Measurements from ENCODE around the gene BRAT1. TPM values are rescaled to one million over a fixed set of nuclear protein-coding genes. Genes with fewer than 3 reads are reported as not detected.

BRAT1 gene
- total RNA-seq, 1 experiment from 2014 or later, result 50.0 TPM

DNA sequence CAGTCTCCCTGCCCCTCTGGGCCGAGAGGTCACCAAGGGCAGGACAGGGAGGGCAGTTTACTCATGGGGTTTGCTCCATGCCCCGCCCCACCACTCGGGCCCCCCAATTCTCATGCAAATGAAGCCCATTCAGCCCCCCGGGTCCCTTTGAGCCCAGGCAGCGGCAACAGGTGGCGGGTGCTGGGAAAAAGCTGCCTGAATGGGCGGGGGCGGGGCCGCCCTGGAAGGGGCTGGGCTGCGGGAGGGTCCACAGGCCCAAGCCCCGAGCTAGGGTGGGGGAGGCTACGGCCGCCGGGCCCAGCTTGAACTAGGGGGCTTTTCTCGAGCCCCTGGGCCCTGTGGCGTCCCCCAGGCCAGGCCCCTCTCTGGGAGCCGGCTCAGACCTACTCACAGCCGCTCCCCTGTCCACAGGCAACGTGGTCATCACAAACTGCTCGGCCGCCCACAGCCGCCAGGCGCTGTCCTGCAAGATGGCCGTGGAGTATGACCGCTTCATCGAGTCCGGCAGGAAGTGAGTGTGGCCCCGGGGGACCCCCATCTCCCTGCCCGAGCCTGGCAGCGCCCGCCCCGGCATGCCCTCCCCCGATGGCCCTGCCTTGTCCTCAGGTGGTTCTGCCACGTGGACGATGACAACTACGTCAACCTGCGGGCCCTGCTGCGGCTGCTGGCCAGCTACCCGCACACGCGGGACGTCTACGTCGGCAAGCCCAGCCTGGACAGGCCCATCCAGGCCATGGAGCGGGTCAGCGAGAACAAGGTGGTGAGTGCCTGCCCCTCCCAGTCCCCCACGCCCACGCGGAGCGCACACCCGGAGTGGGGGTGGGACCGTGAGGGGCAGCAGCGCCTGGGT lies 30.3 kb downstream of the BRAT1 start:
- peak; percentile 63 for ATAC-seq
- peak; percentile 88 for DNase-seq (ENCODE audit: low spot score)
- CTCF ChIA-PET, result interaction anchor here (0.5 to 7.1 kb wide), 14 partner anchors 22 to 185 kb away, joined by 3 to 65 read pairs (median 4); partner anchors contain the start of gene BRAT1
- H3K27ac Mint-ChIP-seq, result no peak overlapping the region
- peaks cover 5% of the 10 kb centered on the region; the same call in 1 of the 2 replicates for H3K36me3 Mint-ChIP-seq
- H3K4me3 Mint-ChIP-seq, result peak overlapping the region; percentile 34
- H3K4me1 Mint-ChIP-seq, result peaks cover 41% of the 10 kb centered on the region
- POLR2A ChIA-PET, result interaction anchor here (0.6 to 1.5 kb wide), 7 partner anchors 15 to 146 kb away, joined by 3 to 6 read pairs (median 3); partner anchors contain the start of gene BRAT1
- H3K9me3 Mint-ChIP-seq, result no peaks in the 10 kb centered on the region
- H3K27me3 Mint-ChIP-seq (ENCODE audit: low read depth), result peaks cover 11% of the 10 kb centered on the region
- TF ChIP-seq ZNF396 (CRISPR knock-in tag; IDR thresholded peaks at IDR 0.05; ENCODE audit: borderline replicate concordance) (no peak), IRF2 (CRISPR knock-in tag; IDR thresholded peaks at IDR 0.05; ENCODE audit: borderline replicate concordance, low read depth) (no peak), SMAD3 (CRISPR knock-in tag; IDR thresholded peaks at IDR 0.05; ENCODE audit: borderline replicate concordance) (no peak), GABPB1 (CRISPR knock-in tag; IDR thresholded peaks at IDR 0.05) (no peak), ZBTB21 (CRISPR knock-in tag; IDR thresholded peaks at IDR 0.05; ENCODE audit: borderline replicate concordance) (no peak), TCF7 (CRISPR knock-in tag; IDR thresholded peaks at IDR 0.05; ENCODE audit: low read depth) (no peak), EMX1 (CRISPR knock-in tag; IDR thresholded peaks at IDR 0.05) (no peak), FOXJ3 (CRISPR knock-in tag; IDR thresholded peaks at IDR 0.05; ENCODE audit: borderline replicate concordance) (no peak), GRHL2 (CRISPR knock-in tag; IDR thresholded peaks at IDR 0.05; ENCODE audit: insufficient replicate concordance, severe bottlenecking) (no peak), GTF2I (CRISPR knock-in tag; conservative IDR thresholded peaks at IDR 0.05) (no peak), JAZF1 (CRISPR knock-in tag; IDR thresholded peaks at IDR 0.05) (no peak), SP1 (CRISPR knock-in tag; conservative IDR thresholded peaks at IDR 0.05) (peak; percentile 84), ZNF219 (CRISPR knock-in tag; IDR thresholded peaks at IDR 0.05; ENCODE audit: borderline replicate concordance) (no peak), NFYB (CRISPR knock-in tag; conservative IDR thresholded peaks at IDR 0.05; ENCODE audit: low read depth) (no peak), NFATC4 (CRISPR knock-in tag; IDR thresholded peaks at IDR 0.05) (no peak)
- TF ChIP-seq, protein P1, sequence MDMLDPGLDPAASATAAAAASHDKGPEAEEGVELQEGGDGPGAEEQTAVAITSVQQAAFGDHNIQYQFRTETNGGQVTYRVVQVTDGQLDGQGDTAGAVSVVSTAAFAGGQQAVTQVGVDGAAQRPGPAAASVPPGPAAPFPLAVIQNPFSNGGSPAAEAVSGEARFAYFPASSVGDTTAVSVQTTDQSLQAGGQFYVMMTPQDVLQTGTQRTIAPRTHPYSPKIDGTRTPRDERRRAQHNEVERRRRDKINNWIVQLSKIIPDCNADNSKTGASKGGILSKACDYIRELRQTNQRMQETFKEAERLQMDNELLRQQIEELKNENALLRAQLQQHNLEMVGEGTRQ (CRISPR knock-in tag; IDR thresholded peaks at IDR 0.05), result no peak
- TF ChIP-seq, protein P2, sequence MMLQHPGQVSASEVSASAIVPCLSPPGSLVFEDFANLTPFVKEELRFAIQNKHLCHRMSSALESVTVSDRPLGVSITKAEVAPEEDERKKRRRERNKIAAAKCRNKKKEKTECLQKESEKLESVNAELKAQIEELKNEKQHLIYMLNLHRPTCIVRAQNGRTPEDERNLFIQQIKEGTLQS (CRISPR knock-in tag; conservative IDR thresholded peaks at IDR 0.05), result no peak
- TF ChIP-seq, protein P3, sequence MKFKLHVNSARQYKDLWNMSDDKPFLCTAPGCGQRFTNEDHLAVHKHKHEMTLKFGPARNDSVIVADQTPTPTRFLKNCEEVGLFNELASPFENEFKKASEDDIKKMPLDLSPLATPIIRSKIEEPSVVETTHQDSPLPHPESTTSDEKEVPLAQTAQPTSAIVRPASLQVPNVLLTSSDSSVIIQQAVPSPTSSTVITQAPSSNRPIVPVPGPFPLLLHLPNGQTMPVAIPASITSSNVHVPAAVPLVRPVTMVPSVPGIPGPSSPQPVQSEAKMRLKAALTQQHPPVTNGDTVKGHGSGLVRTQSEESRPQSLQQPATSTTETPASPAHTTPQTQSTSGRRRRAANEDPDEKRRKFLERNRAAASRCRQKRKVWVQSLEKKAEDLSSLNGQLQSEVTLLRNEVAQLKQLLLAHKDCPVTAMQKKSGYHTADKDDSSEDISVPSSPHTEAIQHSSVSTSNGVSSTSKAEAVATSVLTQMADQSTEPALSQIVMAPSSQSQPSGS (CRISPR knock-in tag; IDR thresholded peaks at IDR 0.05; ENCODE audit: borderline replicate concordance, low read depth), result no peak
- TF ChIP-seq, protein P4, sequence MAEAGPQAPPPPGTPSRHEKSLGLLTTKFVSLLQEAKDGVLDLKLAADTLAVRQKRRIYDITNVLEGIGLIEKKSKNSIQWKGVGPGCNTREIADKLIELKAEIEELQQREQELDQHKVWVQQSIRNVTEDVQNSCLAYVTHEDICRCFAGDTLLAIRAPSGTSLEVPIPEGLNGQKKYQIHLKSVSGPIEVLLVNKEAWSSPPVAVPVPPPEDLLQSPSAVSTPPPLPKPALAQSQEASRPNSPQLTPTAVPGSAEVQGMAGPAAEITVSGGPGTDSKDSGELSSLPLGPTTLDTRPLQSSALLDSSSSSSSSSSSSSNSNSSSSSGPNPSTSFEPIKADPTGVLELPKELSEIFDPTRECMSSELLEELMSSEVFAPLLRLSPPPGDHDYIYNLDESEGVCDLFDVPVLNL (CRISPR knock-in tag; IDR thresholded peaks at IDR 0.05; ENCODE audit: borderline replicate concordance, low read depth), result no peak
- TF ChIP-seq, protein P5, sequence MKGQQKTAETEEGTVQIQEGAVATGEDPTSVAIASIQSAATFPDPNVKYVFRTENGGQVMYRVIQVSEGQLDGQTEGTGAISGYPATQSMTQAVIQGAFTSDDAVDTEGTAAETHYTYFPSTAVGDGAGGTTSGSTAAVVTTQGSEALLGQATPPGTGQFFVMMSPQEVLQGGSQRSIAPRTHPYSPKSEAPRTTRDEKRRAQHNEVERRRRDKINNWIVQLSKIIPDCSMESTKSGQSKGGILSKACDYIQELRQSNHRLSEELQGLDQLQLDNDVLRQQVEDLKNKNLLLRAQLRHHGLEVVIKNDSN (CRISPR knock-in tag; IDR thresholded peaks at IDR 0.05), result no peak
- TF ChIP-seq, protein P6, sequence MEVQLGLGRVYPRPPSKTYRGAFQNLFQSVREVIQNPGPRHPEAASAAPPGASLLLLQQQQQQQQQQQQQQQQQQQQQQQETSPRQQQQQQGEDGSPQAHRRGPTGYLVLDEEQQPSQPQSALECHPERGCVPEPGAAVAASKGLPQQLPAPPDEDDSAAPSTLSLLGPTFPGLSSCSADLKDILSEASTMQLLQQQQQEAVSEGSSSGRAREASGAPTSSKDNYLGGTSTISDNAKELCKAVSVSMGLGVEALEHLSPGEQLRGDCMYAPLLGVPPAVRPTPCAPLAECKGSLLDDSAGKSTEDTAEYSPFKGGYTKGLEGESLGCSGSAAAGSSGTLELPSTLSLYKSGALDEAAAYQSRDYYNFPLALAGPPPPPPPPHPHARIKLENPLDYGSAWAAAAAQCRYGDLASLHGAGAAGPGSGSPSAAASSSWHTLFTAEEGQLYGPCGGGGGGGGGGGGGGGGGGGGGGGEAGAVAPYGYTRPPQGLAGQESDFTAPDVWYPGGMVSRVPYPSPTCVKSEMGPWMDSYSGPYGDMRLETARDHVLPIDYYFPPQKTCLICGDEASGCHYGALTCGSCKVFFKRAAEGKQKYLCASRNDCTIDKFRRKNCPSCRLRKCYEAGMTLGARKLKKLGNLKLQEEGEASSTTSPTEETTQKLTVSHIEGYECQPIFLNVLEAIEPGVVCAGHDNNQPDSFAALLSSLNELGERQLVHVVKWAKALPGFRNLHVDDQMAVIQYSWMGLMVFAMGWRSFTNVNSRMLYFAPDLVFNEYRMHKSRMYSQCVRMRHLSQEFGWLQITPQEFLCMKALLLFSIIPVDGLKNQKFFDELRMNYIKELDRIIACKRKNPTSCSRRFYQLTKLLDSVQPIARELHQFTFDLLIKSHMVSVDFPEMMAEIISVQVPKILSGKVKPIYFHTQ (CRISPR knock-in tag; IDR thresholded peaks at IDR 0.05), result no peak
- TF ChIP-seq, protein P7, sequence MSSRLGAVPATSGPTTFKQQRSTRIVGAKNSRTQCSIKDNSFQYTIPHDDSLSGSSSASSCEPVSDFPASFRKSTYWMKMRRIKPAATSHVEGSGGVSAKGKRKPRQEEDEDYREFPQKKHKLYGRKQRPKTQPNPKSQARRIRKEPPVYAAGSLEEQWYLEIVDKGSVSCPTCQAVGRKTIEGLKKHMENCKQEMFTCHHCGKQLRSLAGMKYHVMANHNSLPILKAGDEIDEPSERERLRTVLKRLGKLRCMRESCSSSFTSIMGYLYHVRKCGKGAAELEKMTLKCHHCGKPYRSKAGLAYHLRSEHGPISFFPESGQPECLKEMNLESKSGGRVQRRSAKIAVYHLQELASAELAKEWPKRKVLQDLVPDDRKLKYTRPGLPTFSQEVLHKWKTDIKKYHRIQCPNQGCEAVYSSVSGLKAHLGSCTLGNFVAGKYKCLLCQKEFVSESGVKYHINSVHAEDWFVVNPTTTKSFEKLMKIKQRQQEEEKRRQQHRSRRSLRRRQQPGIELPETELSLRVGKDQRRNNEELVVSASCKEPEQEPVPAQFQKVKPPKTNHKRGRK (CRISPR knock-in tag; IDR thresholded peaks at IDR 0.05; ENCODE audit: borderline replicate concordance), result no peak
- TF ChIP-seq, protein P8, sequence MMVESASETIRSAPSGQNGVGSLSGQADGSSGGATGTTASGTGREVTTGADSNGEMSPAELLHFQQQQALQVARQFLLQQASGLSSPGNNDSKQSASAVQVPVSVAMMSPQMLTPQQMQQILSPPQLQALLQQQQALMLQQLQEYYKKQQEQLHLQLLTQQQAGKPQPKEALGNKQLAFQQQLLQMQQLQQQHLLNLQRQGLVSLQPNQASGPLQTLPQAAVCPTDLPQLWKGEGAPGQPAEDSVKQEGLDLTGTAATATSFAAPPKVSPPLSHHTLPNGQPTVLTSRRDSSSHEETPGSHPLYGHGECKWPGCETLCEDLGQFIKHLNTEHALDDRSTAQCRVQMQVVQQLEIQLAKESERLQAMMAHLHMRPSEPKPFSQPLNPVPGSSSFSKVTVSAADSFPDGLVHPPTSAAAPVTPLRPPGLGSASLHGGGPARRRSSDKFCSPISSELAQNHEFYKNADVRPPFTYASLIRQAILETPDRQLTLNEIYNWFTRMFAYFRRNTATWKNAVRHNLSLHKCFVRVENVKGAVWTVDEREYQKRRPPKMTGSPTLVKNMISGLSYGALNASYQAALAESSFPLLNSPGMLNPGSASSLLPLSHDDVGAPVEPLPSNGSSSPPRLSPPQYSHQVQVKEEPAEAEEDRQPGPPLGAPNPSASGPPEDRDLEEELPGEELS (CRISPR knock-in tag; IDR thresholded peaks at IDR 0.05), result peak; percentile 24; the same call in 1 of the 2 replicates

Data from WTC11 (cell line).